PFSK-1 (cell line): Measurements from ENCODE around the gene MYO10.

Source experiments
- POLR2AphosphoS5 ChIP-seq: IDR thresholded peaks from 2 replicates; pipeline ENCODE4 v1.6.1; 2012; ENCODE audit warnings: low read depth, mild to moderate bottlenecking, control low read depth, low read length, moderate library complexity
- REST ChIP-seq, 2 experiments: IDR thresholded peaks; 2 replicates each; pipeline versions ENCODE4 v1.6.1 to v1.8.0; 2011 to 2012; ENCODE audit warnings: low read depth in 2 of 2, low read length in 2 of 2, control low read depth in 1 of 2, inconsistent platforms in 1 of 2, mild to moderate bottlenecking in 1 of 2, moderate library complexity in 1 of 2; ENCODE audit not compliant: insufficient read depth in 1 of 2
- SIN3A ChIP-seq: IDR thresholded peaks from 2 replicates; pipeline ENCODE4 v1.6.1; 2012; ENCODE audit warnings: mild to moderate bottlenecking, low read length, moderate library complexity, borderline replicate concordance; ENCODE audit not compliant: insufficient read depth
- TAF1 ChIP-seq: IDR thresholded peaks from 2 replicates; pipeline ENCODE4 v1.6.1; 2012; ENCODE audit warnings: low read length, control low read depth, borderline replicate concordance; ENCODE audit not compliant: insufficient read depth

- TF ChIP-seq REST (IDR thresholded peaks at IDR 0.05; ENCODE audit: insufficient read depth in 1 of 2, low read depth in 2 of 2, low read length in 2 of 2) (no peak), TAF1 (no peak), POLR2AphosphoS5 (no peak), SIN3A (no peak)
Observed at GRCh38 chr5:16842896-16843295, 93.2 kb downstream of the MYO10 start.
